ENCODE measurements around the gene TBC1D19. TPM values are rescaled to one million over a fixed set of nuclear protein-coding genes. Genes with fewer than 3 reads are reported as not detected.

The TBC1D19 gene
- total RNA-seq, 1 experiment from 2014 or later = 12.8 TPM

DNA sequence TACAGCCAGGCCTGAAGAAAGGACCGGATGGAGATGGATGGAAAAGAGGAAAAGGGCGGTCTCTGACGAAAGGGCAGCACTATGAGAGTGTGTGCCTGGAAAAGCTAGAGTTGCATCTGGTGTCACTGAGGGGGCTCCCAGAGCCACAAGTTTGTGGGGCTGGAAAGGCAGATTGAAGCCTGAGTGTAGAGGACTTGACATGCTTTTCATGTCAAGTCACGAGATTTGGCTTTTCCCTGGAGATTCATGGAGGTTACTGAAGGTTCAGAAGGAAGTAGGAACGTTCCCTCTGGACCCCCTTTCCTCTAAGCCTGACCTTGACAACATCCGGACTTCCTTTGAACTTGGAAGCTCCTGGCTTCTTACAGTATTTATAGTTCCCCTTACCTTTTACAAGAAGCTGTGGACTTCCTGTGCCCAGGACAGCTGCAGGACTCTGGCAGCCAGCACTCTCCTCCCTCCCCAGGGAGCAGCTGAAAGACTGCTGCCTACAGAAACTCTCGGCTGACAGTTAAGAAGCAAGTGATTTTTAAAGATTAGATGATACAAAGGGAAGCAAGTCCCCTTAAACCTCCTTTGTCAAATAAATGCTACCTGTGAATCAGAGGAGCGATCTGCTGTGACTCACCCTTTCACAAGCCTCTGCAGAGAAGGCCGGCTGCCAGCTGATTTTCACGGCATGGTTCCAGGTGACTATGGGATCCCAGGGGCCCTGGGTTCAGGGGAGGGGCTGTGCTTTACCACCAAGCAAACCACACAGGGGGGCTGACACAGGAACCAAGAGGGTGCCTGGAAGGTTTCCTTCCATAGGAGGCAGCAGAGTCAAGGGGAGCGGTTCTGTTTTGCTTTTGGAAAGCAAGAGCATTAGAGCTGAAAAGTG, 203.8 kb downstream of the TBC1D19 start:
- Histone ChIP-seq H4K20me1 (ENCODE audit: insufficient read depth) (no peaks in the 10 kb centered on the region), H3K4me3 (no peak overlapping the region), H3K27ac (peak overlapping the region; percentile 33), H3F3A (ENCODE audit: insufficient read depth, low read depth) (0 out of 2 replicates have a peak, but pooled peaks cover 8% of the 10 kb centered on the region), H3K4me2 (peak overlapping the region; percentile 56), H3K79me2 (ENCODE audit: low read depth) (no peaks in the 10 kb centered on the region), H3K36me3 (ENCODE audit: low read depth) (no peaks in the 10 kb centered on the region), H2AFZ (no peak overlapping the region), H3K9me3 (ENCODE audit: insufficient read depth, low read depth) (no peaks in the 10 kb centered on the region), H3K27me3 (ENCODE audit: insufficient read depth, low read depth) (no peaks in the 10 kb centered on the region), H3K9me2 (ENCODE audit: insufficient read depth) (no peaks in the 10 kb centered on the region), H3K4me1 (replicated peaks; ENCODE audit: insufficient read depth) (peaks cover 20% of the 10 kb centered on the region)
- peak; percentile 56 to 87 for DNase-seq
- intact Hi-C loops (cut with micrococcal nuclease; ENCODE audit: unreplicated experiment) = no loop called here
- TF ChIP-seq, protein P1, sequence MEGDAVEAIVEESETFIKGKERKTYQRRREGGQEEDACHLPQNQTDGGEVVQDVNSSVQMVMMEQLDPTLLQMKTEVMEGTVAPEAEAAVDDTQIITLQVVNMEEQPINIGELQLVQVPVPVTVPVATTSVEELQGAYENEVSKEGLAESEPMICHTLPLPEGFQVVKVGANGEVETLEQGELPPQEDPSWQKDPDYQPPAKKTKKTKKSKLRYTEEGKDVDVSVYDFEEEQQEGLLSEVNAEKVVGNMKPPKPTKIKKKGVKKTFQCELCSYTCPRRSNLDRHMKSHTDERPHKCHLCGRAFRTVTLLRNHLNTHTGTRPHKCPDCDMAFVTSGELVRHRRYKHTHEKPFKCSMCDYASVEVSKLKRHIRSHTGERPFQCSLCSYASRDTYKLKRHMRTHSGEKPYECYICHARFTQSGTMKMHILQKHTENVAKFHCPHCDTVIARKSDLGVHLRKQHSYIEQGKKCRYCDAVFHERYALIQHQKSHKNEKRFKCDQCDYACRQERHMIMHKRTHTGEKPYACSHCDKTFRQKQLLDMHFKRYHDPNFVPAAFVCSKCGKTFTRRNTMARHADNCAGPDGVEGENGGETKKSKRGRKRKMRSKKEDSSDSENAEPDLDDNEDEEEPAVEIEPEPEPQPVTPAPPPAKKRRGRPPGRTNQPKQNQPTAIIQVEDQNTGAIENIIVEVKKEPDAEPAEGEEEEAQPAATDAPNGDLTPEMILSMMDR (conservative IDR thresholded peaks at IDR 0.05) = no peak
- TF ChIP-seq EZH2 (IDR thresholded peaks at IDR 0.05; ENCODE audit: low read depth) = no peak
- ChIA-PET CTCF (no interaction called here), POLR2A (ENCODE audit: unreplicated experiment) (interaction anchor here (0.5 kb wide), 1 partner anchor 375 kb away, joined by 3 read pairs; no protein-coding TSS in a partner anchor)
- BruUV-seq (replicated peaks) = no TSS peak

DNA sequence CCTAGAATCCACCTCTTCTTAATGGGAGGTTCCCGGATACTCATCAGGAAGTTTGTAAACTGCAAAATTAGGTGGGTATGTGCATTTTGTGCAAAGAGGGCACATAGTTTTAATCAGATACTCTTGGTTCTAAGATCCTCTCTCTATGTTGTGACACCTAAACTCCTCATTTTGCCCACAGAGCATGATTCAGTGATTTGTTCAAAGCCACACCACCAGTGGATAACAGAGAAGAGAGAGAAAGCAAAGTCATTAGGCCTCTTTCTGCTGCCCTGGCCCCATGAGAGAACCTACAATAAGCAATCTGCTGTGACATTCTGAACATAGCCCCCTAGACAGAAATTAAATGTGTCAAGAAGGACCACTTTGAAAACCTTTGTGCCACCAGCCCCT, 204.5 kb downstream of the TBC1D19 start:
- H3K79me2 ChIP-seq (ENCODE audit: low read depth) = no peaks in the 10 kb centered on the region
- intact Hi-C loops (cut with micrococcal nuclease; ENCODE audit: unreplicated experiment) = no loop called here
- no TSS peak for BruUV-seq (replicated peaks)
- 0 out of 2 replicates have a peak, but pooled peaks cover 8% of the 10 kb centered on the region for H3F3A ChIP-seq (ENCODE audit: insufficient read depth, low read depth)
- no peaks in the 10 kb centered on the region for H3K27me3 ChIP-seq (ENCODE audit: insufficient read depth, low read depth)
- H2AFZ ChIP-seq = no peak overlapping the region
- peak overlapping the region; percentile 56 for H3K4me2 ChIP-seq
- POLR2A ChIA-PET (ENCODE audit: unreplicated experiment) = interaction anchor here (0.5 kb wide), 1 partner anchor 376 kb away, joined by 3 read pairs; no protein-coding TSS in a partner anchor
- no peaks in the 10 kb centered on the region for H3K36me3 ChIP-seq (ENCODE audit: low read depth)
- 0 out of 2 replicates have a peak overlapping the region, but pooled peaks have one; percentile 33 for H3K27ac ChIP-seq
- CTCF ChIA-PET = no interaction called here
- H3K9me3 ChIP-seq (ENCODE audit: insufficient read depth, low read depth) = no peaks in the 10 kb centered on the region
- no peak for DNase-seq
- H3K4me1 ChIP-seq (replicated peaks; ENCODE audit: insufficient read depth) = peaks cover 20% of the 10 kb centered on the region
- no peaks in the 10 kb centered on the region for H3K9me2 ChIP-seq (ENCODE audit: insufficient read depth)
- TF ChIP-seq EZH2 (IDR thresholded peaks at IDR 0.05; ENCODE audit: low read depth) = no peak
- TF ChIP-seq, protein P1 (conservative IDR thresholded peaks at IDR 0.05) = no peak
- H4K20me1 ChIP-seq (ENCODE audit: insufficient read depth) = no peaks in the 10 kb centered on the region
- no peak overlapping the region for H3K4me3 ChIP-seq

DNA sequence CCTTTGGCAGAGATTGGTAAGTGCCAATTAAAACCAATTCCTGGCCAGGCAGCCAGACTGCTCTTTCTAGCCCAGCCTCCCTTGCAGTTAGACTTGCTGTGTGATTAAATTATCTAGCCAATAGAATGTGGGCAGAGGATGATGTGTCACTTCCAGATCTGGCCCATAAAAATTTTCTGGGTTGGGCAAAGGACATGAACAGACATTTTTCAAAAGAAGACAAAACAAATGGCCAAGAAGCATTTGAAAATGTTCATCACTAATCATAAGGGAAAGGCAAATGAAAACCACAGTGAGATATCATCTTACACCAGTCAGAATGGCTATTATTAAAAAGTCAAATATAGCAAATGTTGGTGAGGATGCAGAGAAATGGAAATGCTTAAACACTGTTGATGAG, 205.3 kb downstream of the TBC1D19 start:
- DNase-seq = no peak
- Histone ChIP-seq H3K9me3 (ENCODE audit: insufficient read depth, low read depth) (no peaks in the 10 kb centered on the region), H3K4me1 (replicated peaks; ENCODE audit: insufficient read depth) (peaks cover 20% of the 10 kb centered on the region), H3K4me3 (no peak overlapping the region), H3K9me2 (ENCODE audit: insufficient read depth) (no peaks in the 10 kb centered on the region), H2AFZ (no peak overlapping the region), H4K20me1 (ENCODE audit: insufficient read depth) (no peaks in the 10 kb centered on the region), H3K79me2 (ENCODE audit: low read depth) (no peaks in the 10 kb centered on the region), H3K4me2 (no peak overlapping the region), H3K36me3 (ENCODE audit: low read depth) (no peaks in the 10 kb centered on the region), H3K27ac (no peak overlapping the region), H3K27me3 (ENCODE audit: insufficient read depth, low read depth) (no peaks in the 10 kb centered on the region), H3F3A (ENCODE audit: insufficient read depth, low read depth) (0 out of 2 replicates have a peak, but pooled peaks cover 8% of the 10 kb centered on the region)
- CTCF ChIA-PET = no interaction called here
- BruUV-seq (replicated peaks) = no TSS peak
- intact Hi-C loops (cut with micrococcal nuclease; ENCODE audit: unreplicated experiment) = no loop called here
- TF ChIP-seq, protein P1 (conservative IDR thresholded peaks at IDR 0.05) = no peak
- no peak for TF ChIP-seq EZH2 (IDR thresholded peaks at IDR 0.05; ENCODE audit: low read depth)
- POLR2A ChIA-PET (ENCODE audit: unreplicated experiment) = no interaction called here
